Measurements from ENCODE around the gene LRRC41. TPM values are rescaled to one million over a fixed set of nuclear protein-coding genes. Genes with fewer than 3 reads are reported as not detected.

LRRC41 gene
- total RNA-seq, 1 donor from 2014 or later, result 93.4 TPM

DNA sequence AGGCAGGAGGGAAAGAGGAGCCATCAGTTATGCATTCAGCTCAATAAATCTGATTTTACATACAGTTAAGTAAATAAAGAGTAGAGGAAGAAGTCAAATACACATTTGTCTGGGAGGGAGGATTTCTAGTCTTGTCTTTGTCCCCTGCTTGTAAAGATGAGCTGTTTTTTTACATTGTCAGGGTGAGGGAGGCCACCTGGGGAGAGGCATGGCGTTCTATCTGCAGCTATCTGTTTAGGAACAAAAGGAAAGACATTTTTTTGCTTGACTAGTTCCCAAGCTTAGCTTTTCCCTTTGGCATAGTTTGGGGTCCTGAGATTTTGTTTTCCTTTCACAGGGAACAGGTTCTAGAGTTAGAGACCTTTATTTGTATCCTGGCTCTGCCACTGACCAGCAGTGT, 40.9 kb downstream of the LRRC41 start:
- no peaks in the 10 kb centered on the region for H3K9me3 Mint-ChIP-seq (ENCODE audit: unreplicated experiment)
- no peak overlapping the region for H3K27ac Mint-ChIP-seq (ENCODE audit: unreplicated experiment)
- TF ChIP-seq, protein P1, sequence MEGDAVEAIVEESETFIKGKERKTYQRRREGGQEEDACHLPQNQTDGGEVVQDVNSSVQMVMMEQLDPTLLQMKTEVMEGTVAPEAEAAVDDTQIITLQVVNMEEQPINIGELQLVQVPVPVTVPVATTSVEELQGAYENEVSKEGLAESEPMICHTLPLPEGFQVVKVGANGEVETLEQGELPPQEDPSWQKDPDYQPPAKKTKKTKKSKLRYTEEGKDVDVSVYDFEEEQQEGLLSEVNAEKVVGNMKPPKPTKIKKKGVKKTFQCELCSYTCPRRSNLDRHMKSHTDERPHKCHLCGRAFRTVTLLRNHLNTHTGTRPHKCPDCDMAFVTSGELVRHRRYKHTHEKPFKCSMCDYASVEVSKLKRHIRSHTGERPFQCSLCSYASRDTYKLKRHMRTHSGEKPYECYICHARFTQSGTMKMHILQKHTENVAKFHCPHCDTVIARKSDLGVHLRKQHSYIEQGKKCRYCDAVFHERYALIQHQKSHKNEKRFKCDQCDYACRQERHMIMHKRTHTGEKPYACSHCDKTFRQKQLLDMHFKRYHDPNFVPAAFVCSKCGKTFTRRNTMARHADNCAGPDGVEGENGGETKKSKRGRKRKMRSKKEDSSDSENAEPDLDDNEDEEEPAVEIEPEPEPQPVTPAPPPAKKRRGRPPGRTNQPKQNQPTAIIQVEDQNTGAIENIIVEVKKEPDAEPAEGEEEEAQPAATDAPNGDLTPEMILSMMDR (IDR thresholded peaks at IDR 0.05), result no peak
- no peak for DNase-seq (ENCODE audit: extremely low spot score, unreplicated experiment)
- H3K4me1 Mint-ChIP-seq (ENCODE audit: unreplicated experiment), result no peaks in the 10 kb centered on the region
- peaks cover 5% of the 10 kb centered on the region for H3K36me3 Mint-ChIP-seq (ENCODE audit: unreplicated experiment)
- no peaks in the 10 kb centered on the region for H3K27me3 Mint-ChIP-seq (ENCODE audit: unreplicated experiment)
- no peak overlapping the region for H3K4me3 Mint-ChIP-seq (ENCODE audit: unreplicated experiment)

DNA sequence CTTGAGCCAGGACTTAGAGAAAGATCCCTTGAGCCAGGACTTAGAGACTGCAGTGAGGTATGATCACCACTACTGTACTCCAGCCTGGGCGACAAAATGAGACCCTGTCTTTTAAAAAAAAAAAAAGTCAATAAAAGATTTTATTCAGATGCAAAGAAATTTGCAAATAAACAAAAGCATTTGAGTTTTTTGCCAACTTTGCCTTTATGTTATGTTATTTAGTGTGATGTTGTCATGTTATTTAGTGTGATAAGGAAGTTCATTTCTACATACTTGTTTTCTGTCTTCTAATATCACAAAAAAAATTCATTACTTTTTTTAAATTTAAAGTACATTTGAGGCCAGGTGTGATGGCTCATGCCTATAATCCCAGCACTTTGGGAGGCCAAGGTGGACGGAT, 46.9 kb downstream of the LRRC41 start:
- H3K27me3 Mint-ChIP-seq (ENCODE audit: unreplicated experiment), result no peaks in the 10 kb centered on the region
- H3K4me1 Mint-ChIP-seq (ENCODE audit: unreplicated experiment), result no peaks in the 10 kb centered on the region
- peaks cover 5% of the 10 kb centered on the region for H3K36me3 Mint-ChIP-seq (ENCODE audit: unreplicated experiment)
- no peak for DNase-seq (ENCODE audit: extremely low spot score, unreplicated experiment)
- H3K4me3 Mint-ChIP-seq (ENCODE audit: unreplicated experiment), result no peak overlapping the region
- no peak overlapping the region for H3K27ac Mint-ChIP-seq (ENCODE audit: unreplicated experiment)
- TF ChIP-seq, protein P1 (IDR thresholded peaks at IDR 0.05), result no peak
- no peaks in the 10 kb centered on the region for H3K9me3 Mint-ChIP-seq (ENCODE audit: unreplicated experiment)

DNA sequence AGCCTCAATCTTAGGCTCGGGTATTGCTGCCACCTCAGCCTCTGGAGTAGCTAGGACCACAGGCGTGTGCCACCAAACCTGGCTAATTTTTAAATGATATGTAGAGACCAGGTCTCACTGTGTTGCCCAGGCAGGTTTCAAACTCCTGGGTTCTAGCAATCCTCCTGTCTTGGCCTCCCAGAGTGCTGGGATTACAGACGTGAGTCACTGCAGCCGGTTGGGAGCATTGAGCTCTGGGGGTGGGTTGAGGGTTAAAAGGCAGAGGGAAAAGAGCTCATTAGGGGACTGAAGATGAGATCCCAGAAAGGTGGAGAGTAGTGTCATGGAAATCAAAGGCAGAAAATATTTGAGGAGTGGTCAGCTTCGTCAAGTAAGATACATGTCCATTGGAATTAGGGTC, 48.7 kb downstream of the LRRC41 start:
- Mint-ChIP-seq H3K27me3 (ENCODE audit: unreplicated experiment) (no peaks in the 10 kb centered on the region), H3K27ac (ENCODE audit: unreplicated experiment) (no peak overlapping the region), H3K4me3 (ENCODE audit: unreplicated experiment) (no peak overlapping the region), H3K36me3 (ENCODE audit: unreplicated experiment) (no peaks in the 10 kb centered on the region), H3K4me1 (ENCODE audit: unreplicated experiment) (no peaks in the 10 kb centered on the region), H3K9me3 (ENCODE audit: unreplicated experiment) (no peaks in the 10 kb centered on the region)
- TF ChIP-seq, protein P1 (IDR thresholded peaks at IDR 0.05), result no peak
- no peak for DNase-seq (ENCODE audit: extremely low spot score, unreplicated experiment)

DNA sequence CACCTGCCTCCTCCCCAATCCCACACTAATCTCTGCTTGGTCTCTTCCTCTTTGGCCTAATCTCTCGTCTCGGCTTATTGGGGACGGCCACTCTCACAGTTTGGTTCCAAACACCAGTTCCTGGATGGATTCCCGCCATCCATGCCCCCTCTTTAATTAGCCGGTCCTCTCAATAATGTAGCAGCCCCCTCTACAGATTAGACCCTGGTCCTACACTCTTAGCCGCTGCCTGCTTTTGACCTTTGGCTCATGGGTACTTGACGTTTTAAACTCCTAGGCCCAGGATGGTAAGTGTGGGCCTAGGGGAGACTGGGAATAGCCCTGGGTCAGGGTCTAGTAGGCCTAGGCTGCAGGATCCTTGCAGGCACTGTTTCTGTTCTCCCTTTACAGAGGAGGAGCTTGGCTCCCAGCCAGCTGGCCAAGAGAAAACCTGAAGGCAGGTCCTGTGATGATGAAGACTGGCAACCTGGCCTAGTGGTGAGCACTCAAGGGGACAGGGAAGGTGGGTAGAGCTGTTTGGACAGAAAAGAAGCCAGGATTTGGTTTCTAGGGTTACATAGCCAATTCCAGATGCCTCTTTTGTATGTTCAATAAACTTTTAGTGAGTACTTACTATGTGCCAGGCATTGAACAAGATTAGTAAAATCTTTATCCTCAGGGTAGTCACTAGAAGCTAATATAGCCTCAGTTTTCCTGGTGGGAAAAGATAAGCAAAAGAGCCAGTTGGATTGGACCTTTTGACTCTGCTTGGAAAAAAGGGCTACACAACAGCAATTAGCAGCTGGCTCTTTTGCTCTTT, 55.1 kb downstream of the LRRC41 start:
- no peak for DNase-seq (ENCODE audit: extremely low spot score, unreplicated experiment)
- peaks cover 25% of the 10 kb centered on the region for H3K4me1 Mint-ChIP-seq (ENCODE audit: unreplicated experiment)
- TF ChIP-seq, protein P1 (IDR thresholded peaks at IDR 0.05), result no peak

DNA sequence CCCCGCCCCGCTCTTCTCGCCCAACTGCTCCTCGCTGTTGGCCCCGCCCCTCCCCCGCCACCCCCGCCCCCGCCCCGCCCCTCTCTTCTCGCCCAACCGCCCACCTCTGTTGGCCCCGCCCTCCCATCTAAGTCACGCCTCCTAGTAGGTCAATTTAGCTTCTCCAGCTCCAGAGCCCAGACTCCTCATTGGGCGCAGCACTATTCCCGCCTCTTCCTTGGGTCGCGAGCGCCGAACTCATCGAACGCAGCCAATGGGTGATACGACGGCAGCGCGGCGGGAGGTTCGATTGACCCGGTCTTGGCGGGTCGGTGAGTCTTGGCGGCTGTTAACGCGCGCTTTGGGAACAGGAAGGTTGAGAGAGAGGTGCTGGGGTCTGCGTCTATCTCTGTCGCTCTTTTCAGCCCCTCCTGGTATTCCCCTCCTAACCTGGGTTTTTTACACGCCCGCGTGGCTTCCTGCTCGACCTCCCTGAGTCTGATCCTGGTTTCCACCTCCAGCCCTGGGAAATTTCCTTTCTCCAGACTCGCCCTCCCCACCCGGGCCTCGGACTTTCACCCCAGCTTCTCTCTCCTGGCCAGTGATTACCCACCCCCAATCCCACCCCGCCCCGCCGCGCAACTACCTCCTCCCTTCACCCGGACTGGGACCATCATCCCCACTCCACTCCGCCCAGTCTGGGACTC, 55.8 kb downstream of the LRRC41 start, which contains the start of gene RAD54L:
Gene RAD54L (plus strand): TSS at position 328 of the 686 bp plus-strand sequence. CDS start 643 bp downstream, outside the sequence.
- TF ChIP-seq, protein P1 (IDR thresholded peaks at IDR 0.05), result no peak
- Mint-ChIP-seq H3K27ac (ENCODE audit: unreplicated experiment) (peak within 1 kb of the TSS; percentile 97), H3K27me3 (ENCODE audit: unreplicated experiment) (no peaks in the 10 kb centered on the region), H3K4me1 (ENCODE audit: unreplicated experiment) (peaks cover 25% of the 10 kb centered on the region), H3K9me3 (ENCODE audit: unreplicated experiment) (no peaks in the 10 kb centered on the region), H3K36me3 (ENCODE audit: unreplicated experiment) (no peaks in the 10 kb centered on the region), H3K4me3 (ENCODE audit: unreplicated experiment) (peak within 1 kb of the TSS; percentile 99)
- peak; percentile 98 for DNase-seq (ENCODE audit: extremely low spot score, unreplicated experiment)

More for the DNA sequence above, 55.1 kb downstream of the LRRC41 start:
- H3K4me3 Mint-ChIP-seq (ENCODE audit: unreplicated experiment), result peak overlapping the region; percentile 84
- no peaks in the 10 kb centered on the region for H3K27me3 Mint-ChIP-seq (ENCODE audit: unreplicated experiment)
- no peaks in the 10 kb centered on the region for H3K36me3 Mint-ChIP-seq (ENCODE audit: unreplicated experiment)
- H3K27ac Mint-ChIP-seq (ENCODE audit: unreplicated experiment), result peak overlapping the region; percentile 52
- H3K9me3 Mint-ChIP-seq (ENCODE audit: unreplicated experiment), result no peaks in the 10 kb centered on the region

Measured in osteocyte (in vitro differentiated cells).